A549 (cell line): Measurements from ENCODE around the gene MACROD1. TPM values are rescaled to one million over a fixed set of nuclear protein-coding genes. Genes with fewer than 3 reads are reported as not detected.

Source experiments
- ATAC-seq, 2 experiments: fragments of 200-7000 bp in 1 of 2; fragments of >200 bp in 1 of 2; cut with Nextera tagmentation in 1 of 2; cut with Tn5 transposase in 1 of 2; 3 replicates each; pipeline versions ENCODE4 v1.8.0 to v1.9.1; 2018 to 2020; ENCODE audit warnings: mild to moderate bottlenecking in 1 of 2, moderate library complexity in 1 of 2
- CTCF ChIA-PET: fragments of 300-600 bp; sonication (Branson Sonifier 250); formaldehyde crosslinking; extraction: SDS; loops from one replicate; lab custom pipeline; 2021; ENCODE audit warnings: antibody characterized with exemption, inconsistent platforms; lab: Yijun Ruan, JAX
- POLR2A ChIA-PET: fragments of 350-600 bp; formaldehyde crosslinking; extraction: SDS; loops from one replicate; lab custom pipeline; 2021; ENCODE audit warnings: antibody characterized with exemption, inconsistent platforms; lab: Yijun Ruan, JAX
- DNase-seq, 2 experiments: peaks; one replicate each; pipeline versions ENCODE4 v3.0.0 to v3.0.0-alpha.2; 2011 to 2016; ENCODE audit warnings: low read depth in 1 of 2, low spot score in 1 of 2
- FAIRE-seq: peaks from 2 replicates; lab custom pipeline; 2011; peaks lifted over from hg19 to GRCh38; lab: Jason Lieb, UNC
- H3K27ac ChIP-seq, 2 experiments: fragments of >200 bp; sonication (Bioruptor Twin); formaldehyde crosslinking; 3 replicates each; pipeline ENCODE4 v1.5.1; 2016 to 2017
- H3K4me1 ChIP-seq: fragments of >200 bp; sonication (Bioruptor Twin); formaldehyde crosslinking; 3 replicates; pipeline ENCODE4 v1.6.1; 2016
- H3K4me2 ChIP-seq: fragments of >200 bp; sonication (Bioruptor Twin); formaldehyde crosslinking; 3 replicates; pipeline ENCODE4 v1.6.1; 2016
- H3K4me3 ChIP-seq: fragments of >200 bp; sonication (Bioruptor Twin); formaldehyde crosslinking; 3 replicates; pipeline ENCODE4 v1.5.1; 2016
- H3K9me3 ChIP-seq: fragments of >200 bp; sonication (Bioruptor Twin); formaldehyde crosslinking; 3 replicates; pipeline ENCODE4 v1.6.1; 2016
- CEBPB ChIP-seq, 2 experiments: fragments of >200 bp in 1 of 2; sonication (Bioruptor Twin) in 1 of 2; formaldehyde crosslinking in 1 of 2; IDR thresholded peaks; 2 replicates each; pipeline ENCODE4 v1.6.1; 2012 to 2016
- CHD2 ChIP-seq: fragments of 150-350 bp; IDR thresholded peaks from 2 replicates; pipeline ENCODE4 v1.6.1; 2014; ENCODE audit warnings: low read length; ENCODE audit not compliant: partially characterized antibody
- CHD4 ChIP-seq: fragments of 200-600 bp; sonication (generic); IDR thresholded peaks from 2 replicates; pipeline ENCODE4 v1.6.1; 2016; ENCODE audit warnings: antibody characterized with exemption, mild to moderate bottlenecking, borderline replicate concordance
- EHF ChIP-seq: fragments of 250-450 bp; sonication (Bioruptor Pico); IDR thresholded peaks from 2 replicates; pipeline ENCODE4 v1.5.0; 2020; ENCODE audit warnings: mild to moderate bottlenecking
- EP300 ChIP-seq, 2 experiments: fragments of >200 bp; sonication (Bioruptor Twin); formaldehyde crosslinking; IDR thresholded peaks; 2 replicates in 1 of 2; 3 replicates in 1 of 2; pipeline ENCODE4 v1.6.1; 2016 to 2017
- ESRRA ChIP-seq: fragments of 150-350 bp; IDR thresholded peaks from 2 replicates; pipeline ENCODE4 v1.6.1; 2014; ENCODE audit warnings: mild to moderate bottlenecking, low read length, borderline replicate concordance
- FOSL2 ChIP-seq, 2 experiments: fragments of 450-650 bp in 1 of 2; fragments of >200 bp in 1 of 2; sonication (Bioruptor Twin) in 1 of 2; formaldehyde crosslinking; IDR thresholded peaks; 2 replicates each; pipeline versions ENCODE4 v1.5.0 to v1.6.1; 2016 to 2020; ENCODE audit warnings: mild to moderate bottlenecking in 1 of 2, moderate library complexity in 1 of 2
- FOXS1 ChIP-seq: fragments of 250-450 bp; sonication (Bioruptor Pico); IDR thresholded peaks from 2 replicates; pipeline ENCODE4 v1.5.0; 2020; ENCODE audit warnings: mild to moderate bottlenecking, moderate library complexity
- GATA3 ChIP-seq: IDR thresholded peaks from 2 replicates; pipeline ENCODE4 v1.6.1; 2012; ENCODE audit warnings: borderline replicate concordance
- HOXB13 ChIP-seq: fragments of 250-450 bp; sonication (Bioruptor Pico); IDR thresholded peaks from 2 replicates; pipeline ENCODE4 v1.5.0; 2020; ENCODE audit warnings: low read depth, mild to moderate bottlenecking, moderate library complexity
- JUN ChIP-seq, 2 experiments: fragments of >200 bp; sonication (Bioruptor Twin); formaldehyde crosslinking; IDR thresholded peaks; 2 replicates in 1 of 2; 3 replicates in 1 of 2; pipeline ENCODE4 v1.6.1; 2016 to 2017
- JUNB ChIP-seq: fragments of >200 bp; sonication (Bioruptor Twin); formaldehyde crosslinking; IDR thresholded peaks from 2 replicates; pipeline ENCODE4 v1.6.1; 2016
- POLR2A ChIP-seq: IDR thresholded peaks from 2 replicates; pipeline ENCODE4 v1.6.1; 2012; ENCODE audit warnings: mild to moderate bottlenecking, low read length
- RFX5 ChIP-seq: fragments of 450-650 bp; IDR thresholded peaks from 2 replicates; pipeline ENCODE4 v1.7.1; 2014; ENCODE audit warnings: antibody characterized with exemption, mild to moderate bottlenecking, moderate library complexity
- RNF2 ChIP-seq: fragments of 200-600 bp; sonication (generic); IDR thresholded peaks from 2 replicates; pipeline ENCODE4 v1.6.1; 2016; ENCODE audit warnings: low read depth, mild to moderate bottlenecking, antibody characterized with exemption, moderate library complexity, borderline replicate concordance
- SMC3 ChIP-seq: fragments of >200 bp; sonication (Bioruptor Twin); formaldehyde crosslinking; IDR thresholded peaks from 3 replicates; pipeline ENCODE4 v1.6.1; 2018; ENCODE audit warnings: inconsistent platforms
- SREBF2 ChIP-seq: fragments of 450-650 bp; IDR thresholded peaks from 2 replicates; pipeline ENCODE4 v1.6.1; 2014; ENCODE audit warnings: mild to moderate bottlenecking, moderate library complexity
- ZNF302 ChIP-seq: fragments of 250-450 bp; sonication (Bioruptor Pico); IDR thresholded peaks from 2 replicates; pipeline ENCODE4 v1.9.0; 2021; ENCODE audit warnings: inconsistent platforms, mild to moderate bottlenecking, moderate library complexity
- WGBS: methylation state at CpG from one replicate; pipeline ENCODE4 v1.1.6; 2017; ENCODE audit errors: missing lambda C conversion rate; 5-methylcytosine and 5-hydroxymethylcytosine counted together
- polyA plus RNA-seq, 4 experiments: library from polyadenylated mRNA; depleted of rRNA in 3 of 4; stranded (reverse); fragments of >200 nt; fragmentation: RNase III in 1 of 4; extraction: RNeasy Plus Mini Kit Qiagen cat#74134 plus additional on column Dnase treatment in 1 of 4; gene quantifications; 2 replicates in 3 of 4; 3 replicates in 1 of 4; pipeline ENCODE4 v1.2.3, GENCODE V29; 2011 to 2017
- TF ChIP-seq, protein P1 (sequence below): fragments of >200 bp; sonication (Bioruptor Twin); formaldehyde crosslinking; IDR thresholded peaks from 3 replicates; pipeline ENCODE4 v1.6.1; 2016
- TF ChIP-seq, protein P2 (sequence below): fragments of 250-450 bp; sonication (Bioruptor Pico); IDR thresholded peaks from 2 replicates; pipeline ENCODE4 v1.5.0; 2021; ENCODE audit warnings: mild to moderate bottlenecking, moderate library complexity, borderline replicate concordance
- TF ChIP-seq, protein P3 (sequence below): fragments of 150-350 bp; IDR thresholded peaks from 2 replicates; pipeline ENCODE4 v1.6.1; 2014; ENCODE audit warnings: low read depth, mild to moderate bottlenecking, low read length
- TF ChIP-seq, protein P4 (sequence below): fragments of >200 bp; sonication (Bioruptor Twin); formaldehyde crosslinking; IDR thresholded peaks from 2 replicates; pipeline ENCODE4 v1.6.1; 2016
- TF ChIP-seq, protein P5 (sequence below): fragments of >200 bp; sonication (Bioruptor Twin); formaldehyde crosslinking; IDR thresholded peaks from 3 replicates; pipeline ENCODE4 v1.5.1; 2016
- TF ChIP-seq, protein P6 (sequence below): fragments of 250-450 bp; sonication (Bioruptor Pico); IDR thresholded peaks from 2 replicates; pipeline ENCODE4 v1.5.0; 2020; ENCODE audit warnings: low read depth, mild to moderate bottlenecking, moderate library complexity

The MACROD1 gene
- polyA plus RNA-seq, 2 of the 4 experiments (the other 2 are of a cell fraction), result 15.1 to 16.6 TPM

DNA sequence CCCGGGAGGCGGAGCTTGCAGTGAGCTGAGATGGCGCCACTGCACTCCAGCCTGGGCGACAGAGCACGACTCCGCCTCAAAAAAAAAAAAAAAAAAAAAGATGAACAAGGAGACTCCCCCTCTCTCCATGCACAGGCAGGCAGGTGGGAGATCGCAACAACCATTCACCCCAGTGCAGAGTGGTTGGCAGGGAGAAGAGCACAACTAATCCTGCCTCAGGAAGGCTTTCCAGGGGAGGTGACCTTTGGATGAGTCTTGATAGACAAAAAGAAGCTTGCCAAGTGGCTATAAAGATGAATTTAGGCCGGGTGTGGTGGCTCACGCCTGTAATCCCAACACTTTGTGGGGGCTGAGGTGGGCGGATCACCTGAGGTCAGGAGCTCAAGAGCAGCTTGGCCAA is 100.2 kb downstream of the MACROD1 start:
- CTCF ChIA-PET, result interaction anchor here (0.7 to 1.6 kb wide), 2 partner anchors 230 to 298 kb away, joined by 3 read pairs; partner anchors contain the start of gene ZFTA
- TF ChIP-seq, protein P1, sequence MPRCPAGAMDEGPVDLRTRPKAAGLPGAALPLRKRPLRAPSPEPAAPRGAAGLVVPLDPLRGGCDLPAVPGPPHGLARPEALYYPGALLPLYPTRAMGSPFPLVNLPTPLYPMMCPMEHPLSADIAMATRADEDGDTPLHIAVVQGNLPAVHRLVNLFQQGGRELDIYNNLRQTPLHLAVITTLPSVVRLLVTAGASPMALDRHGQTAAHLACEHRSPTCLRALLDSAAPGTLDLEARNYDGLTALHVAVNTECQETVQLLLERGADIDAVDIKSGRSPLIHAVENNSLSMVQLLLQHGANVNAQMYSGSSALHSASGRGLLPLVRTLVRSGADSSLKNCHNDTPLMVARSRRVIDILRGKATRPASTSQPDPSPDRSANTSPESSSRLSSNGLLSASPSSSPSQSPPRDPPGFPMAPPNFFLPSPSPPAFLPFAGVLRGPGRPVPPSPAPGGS, result no peak
- TF ChIP-seq ESRRA, result no peak
- TF ChIP-seq, protein P2, sequence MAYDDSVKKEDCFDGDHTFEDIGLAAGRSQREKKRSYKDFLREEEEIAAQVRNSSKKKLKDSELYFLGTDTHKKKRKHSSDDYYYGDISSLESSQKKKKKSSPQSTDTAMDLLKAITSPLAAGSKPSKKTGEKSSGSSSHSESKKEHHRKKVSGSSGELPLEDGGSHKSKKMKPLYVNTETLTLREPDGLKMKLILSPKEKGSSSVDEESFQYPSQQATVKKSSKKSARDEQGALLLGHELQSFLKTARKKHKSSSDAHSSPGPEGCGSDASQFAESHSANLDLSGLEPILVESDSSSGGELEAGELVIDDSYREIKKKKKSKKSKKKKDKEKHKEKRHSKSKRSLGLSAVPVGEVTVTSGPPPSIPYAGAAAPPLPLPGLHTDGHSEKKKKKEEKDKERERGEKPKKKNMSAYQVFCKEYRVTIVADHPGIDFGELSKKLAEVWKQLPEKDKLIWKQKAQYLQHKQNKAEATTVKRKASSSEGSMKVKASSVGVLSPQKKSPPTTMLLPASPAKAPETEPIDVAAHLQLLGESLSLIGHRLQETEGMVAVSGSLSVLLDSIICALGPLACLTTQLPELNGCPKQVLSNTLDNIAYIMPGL (CRISPR knock-in tag), result no peak
- no peak for TF ChIP-seq CHD4
- TF ChIP-seq SMC3, result no peak
- TF ChIP-seq SREBF2, result no peak
- no peak for TF ChIP-seq ZNF302 (CRISPR knock-in tag)
- TF ChIP-seq, protein P3, sequence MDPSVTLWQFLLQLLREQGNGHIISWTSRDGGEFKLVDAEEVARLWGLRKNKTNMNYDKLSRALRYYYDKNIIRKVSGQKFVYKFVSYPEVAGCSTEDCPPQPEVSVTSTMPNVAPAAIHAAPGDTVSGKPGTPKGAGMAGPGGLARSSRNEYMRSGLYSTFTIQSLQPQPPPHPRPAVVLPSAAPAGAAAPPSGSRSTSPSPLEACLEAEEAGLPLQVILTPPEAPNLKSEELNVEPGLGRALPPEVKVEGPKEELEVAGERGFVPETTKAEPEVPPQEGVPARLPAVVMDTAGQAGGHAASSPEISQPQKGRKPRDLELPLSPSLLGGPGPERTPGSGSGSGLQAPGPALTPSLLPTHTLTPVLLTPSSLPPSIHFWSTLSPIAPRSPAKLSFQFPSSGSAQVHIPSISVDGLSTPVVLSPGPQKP, result no peak
- TF ChIP-seq POLR2A, result no peak
- no peak for TF ChIP-seq FOSL2 (IDR thresholded peaks at IDR 0.05)
- TF ChIP-seq FOSL2 (CRISPR knock-in tag; IDR thresholded peaks at IDR 0.05), result no peak
- no peak for TF ChIP-seq FOXS1 (CRISPR knock-in tag)
- TF ChIP-seq, protein P4, sequence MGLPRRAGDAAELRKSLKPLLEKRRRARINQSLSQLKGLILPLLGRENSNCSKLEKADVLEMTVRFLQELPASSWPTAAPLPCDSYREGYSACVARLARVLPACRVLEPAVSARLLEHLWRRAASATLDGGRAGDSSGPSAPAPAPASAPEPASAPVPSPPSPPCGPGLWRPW, result no peak
- TF ChIP-seq CEBPB (IDR thresholded peaks at IDR 0.05), result no peak
- H3K4me3 ChIP-seq, result no peak overlapping the region
- H3K4me1 ChIP-seq, result peaks cover 5% of the 10 kb centered on the region; the same call in 2 of the 3 replicates
- DNase-seq (no peak), FAIRE-seq (no peak), ATAC-seq (no peak)
- no peak overlapping the region for H3K27ac ChIP-seq
- no peak overlapping the region for H3K4me2 ChIP-seq
- WGBS, result 91% methylated on average over 10 of the region's 10 CpGs
- H3K9me3 ChIP-seq, result no peaks in the 10 kb centered on the region
- POLR2A ChIA-PET, result no interaction called here

DNA sequence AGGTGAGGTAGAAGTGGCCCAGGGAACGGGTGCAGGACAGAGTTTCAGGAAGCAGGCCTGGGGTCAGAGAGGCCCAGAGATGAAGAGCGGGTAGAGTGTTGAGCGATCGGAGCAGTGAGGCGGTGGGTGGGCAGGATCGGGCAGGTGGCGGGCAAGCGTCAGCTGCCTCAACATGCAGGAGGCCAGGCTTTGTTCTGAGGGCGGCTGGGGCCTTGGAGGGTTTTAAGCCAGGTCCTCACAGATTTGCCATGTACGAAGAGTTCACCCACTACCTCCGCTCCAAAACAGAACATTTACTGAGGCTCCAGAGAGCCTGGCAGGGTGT is 100.8 kb downstream of the MACROD1 start:
- 89% methylated on average over 11 of the region's 11 CpGs for WGBS
- H3K27ac ChIP-seq, result no peak overlapping the region
- H3K4me1 ChIP-seq, result peaks cover 8% of the 10 kb centered on the region; the same call in 2 of the 3 replicates
- no peak overlapping the region for H3K4me2 ChIP-seq
- ATAC-seq (no peak), DNase-seq (no peak), FAIRE-seq (no peak)
- CTCF ChIA-PET, result no interaction called here
- H3K9me3 ChIP-seq, result no peaks in the 10 kb centered on the region
- TF ChIP-seq EP300 (IDR thresholded peaks at IDR 0.05) (no peak), GATA3 (no peak), CHD2 (no peak), HOXB13 (CRISPR knock-in tag) (no peak), RFX5 (no peak), JUNB (no peak), JUN (IDR thresholded peaks at IDR 0.05) (no peak), RNF2 (no peak), SMC3 (no peak), EHF (CRISPR knock-in tag) (no peak)
- TF ChIP-seq, protein P5, sequence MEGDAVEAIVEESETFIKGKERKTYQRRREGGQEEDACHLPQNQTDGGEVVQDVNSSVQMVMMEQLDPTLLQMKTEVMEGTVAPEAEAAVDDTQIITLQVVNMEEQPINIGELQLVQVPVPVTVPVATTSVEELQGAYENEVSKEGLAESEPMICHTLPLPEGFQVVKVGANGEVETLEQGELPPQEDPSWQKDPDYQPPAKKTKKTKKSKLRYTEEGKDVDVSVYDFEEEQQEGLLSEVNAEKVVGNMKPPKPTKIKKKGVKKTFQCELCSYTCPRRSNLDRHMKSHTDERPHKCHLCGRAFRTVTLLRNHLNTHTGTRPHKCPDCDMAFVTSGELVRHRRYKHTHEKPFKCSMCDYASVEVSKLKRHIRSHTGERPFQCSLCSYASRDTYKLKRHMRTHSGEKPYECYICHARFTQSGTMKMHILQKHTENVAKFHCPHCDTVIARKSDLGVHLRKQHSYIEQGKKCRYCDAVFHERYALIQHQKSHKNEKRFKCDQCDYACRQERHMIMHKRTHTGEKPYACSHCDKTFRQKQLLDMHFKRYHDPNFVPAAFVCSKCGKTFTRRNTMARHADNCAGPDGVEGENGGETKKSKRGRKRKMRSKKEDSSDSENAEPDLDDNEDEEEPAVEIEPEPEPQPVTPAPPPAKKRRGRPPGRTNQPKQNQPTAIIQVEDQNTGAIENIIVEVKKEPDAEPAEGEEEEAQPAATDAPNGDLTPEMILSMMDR, result no peak
- TF ChIP-seq, protein P6, sequence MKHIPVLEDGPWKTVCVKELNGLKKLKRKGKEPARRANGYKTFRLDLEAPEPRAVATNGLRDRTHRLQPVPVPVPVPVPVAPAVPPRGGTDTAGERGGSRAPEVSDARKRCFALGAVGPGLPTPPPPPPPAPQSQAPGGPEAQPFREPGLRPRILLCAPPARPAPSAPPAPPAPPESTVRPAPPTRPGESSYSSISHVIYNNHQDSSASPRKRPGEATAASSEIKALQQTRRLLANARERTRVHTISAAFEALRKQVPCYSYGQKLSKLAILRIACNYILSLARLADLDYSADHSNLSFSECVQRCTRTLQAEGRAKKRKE, result no peak
- POLR2A ChIA-PET, result no interaction called here
- H3K4me3 ChIP-seq, result no peak overlapping the region
